H9 (cell line): ENCODE measurements around the gene TM6SF1. TPM values are rescaled to one million over a fixed set of nuclear protein-coding genes. Genes with fewer than 3 reads are reported as not detected.

Experiments used
- DNase-seq: peaks from one replicate; pipeline ENCODE4 v3.0.0-alpha.2; 2017
- H2AFZ ChIP-seq: one replicate; pipeline ENCODE4 v1.6.1; 2013; ENCODE audit warnings: mild to moderate bottlenecking, low read length, control low read depth, moderate library complexity
- H2AK5ac ChIP-seq: 2 replicates; pipeline ENCODE4 v1.6.1; 2013; ENCODE audit warnings: low read length, control low read depth, mixed read lengths; ENCODE audit not compliant: insufficient read length
- H2BK120ac ChIP-seq: one replicate; pipeline ENCODE4 v1.6.1; 2013; ENCODE audit warnings: low read depth, mild to moderate bottlenecking, low read length, control low read depth, inconsistent platforms; ENCODE audit not compliant: poor library complexity, severe bottlenecking
- H2BK12ac ChIP-seq: 2 replicates; pipeline ENCODE4 v1.6.1; 2013; ENCODE audit warnings: low read length, control low read depth, mixed read lengths, low read depth; ENCODE audit not compliant: insufficient read length
- H2BK15ac ChIP-seq: 2 replicates; pipeline ENCODE4 v1.6.1; 2013; ENCODE audit warnings: low read depth, low read length, control low read depth
- H2BK20ac ChIP-seq: one replicate; pipeline ENCODE4 v1.6.1; 2013; ENCODE audit warnings: low read depth, mild to moderate bottlenecking, low read length, control low read depth, inconsistent platforms; ENCODE audit not compliant: poor library complexity, severe bottlenecking
- H2BK5ac ChIP-seq: 2 replicates; pipeline ENCODE4 v1.6.1; 2013; ENCODE audit warnings: low read length, control low read depth, mixed read lengths; ENCODE audit not compliant: insufficient read length
- H3K14ac ChIP-seq: 2 replicates; pipeline ENCODE4 v1.6.1; 2013; ENCODE audit warnings: low read length, control low read depth; ENCODE audit not compliant: insufficient read depth
- H3K18ac ChIP-seq: 2 replicates; pipeline ENCODE4 v1.6.1; 2013; ENCODE audit warnings: low read depth, mild to moderate bottlenecking, mixed read lengths, low read length, control low read depth; ENCODE audit not compliant: insufficient read length
- H3K23ac ChIP-seq: 2 replicates; pipeline ENCODE4 v1.6.1; 2013; ENCODE audit warnings: low read length, control low read depth, mixed read lengths, low read depth; ENCODE audit not compliant: insufficient read length
- H3K23me2 ChIP-seq: 2 replicates; pipeline ENCODE4 v1.6.1; 2013; ENCODE audit warnings: low read depth, mild to moderate bottlenecking, mixed read lengths, low read length, control low read depth; ENCODE audit not compliant: insufficient read length, poor library complexity, severe bottlenecking
- H3K27ac ChIP-seq: 2 replicates; pipeline ENCODE4 v1.5.1; 2013; ENCODE audit warnings: low read length, control low read depth, mixed read lengths, low read depth; ENCODE audit not compliant: insufficient read length
- H3K27me3 ChIP-seq: 2 replicates; pipeline ENCODE4 v1.6.1; 2013; ENCODE audit warnings: low read length, control low read depth, inconsistent platforms; ENCODE audit not compliant: insufficient read depth
- H3K4ac ChIP-seq: 2 replicates; pipeline ENCODE4 v1.6.1; 2013; ENCODE audit warnings: low read depth, mild to moderate bottlenecking, control low read depth, inconsistent platforms, low read length, moderate library complexity
- H3K4me1 ChIP-seq: 2 replicates; pipeline ENCODE4 v1.6.1; 2013; ENCODE audit warnings: low read length, control low read depth, inconsistent platforms; ENCODE audit not compliant: insufficient read depth
- H3K4me2 ChIP-seq: 2 replicates; pipeline ENCODE4 v1.6.1; 2013; ENCODE audit warnings: low read length, control low read depth, mixed read lengths; ENCODE audit not compliant: insufficient read length, insufficient read depth
- H3K56ac ChIP-seq: 2 replicates; pipeline ENCODE4 v1.6.1; 2013; ENCODE audit warnings: low read depth, mild to moderate bottlenecking, mixed read lengths, low read length, control low read depth; ENCODE audit not compliant: insufficient read length
- H3K79me1 ChIP-seq: 2 replicates; pipeline ENCODE4 v1.6.1; 2013; ENCODE audit warnings: low read depth, mild to moderate bottlenecking, moderate library complexity, low read length, control low read depth, inconsistent platforms; ENCODE audit not compliant: insufficient read depth, poor library complexity, severe bottlenecking
- H3K79me2 ChIP-seq: 2 replicates; pipeline ENCODE4 v1.6.1; 2013; ENCODE audit warnings: low read length, control low read depth, inconsistent platforms; ENCODE audit not compliant: insufficient read depth
- H3K9ac ChIP-seq: 2 replicates; pipeline ENCODE4 v1.6.1; 2013; ENCODE audit warnings: low read length, control low read depth, mixed read lengths; ENCODE audit not compliant: insufficient read length; ENCODE audit errors: extremely low read depth
- H3K9me3 ChIP-seq: one replicate; pipeline ENCODE4 v1.6.1; 2013; ENCODE audit warnings: low read depth, low read length, inconsistent platforms; ENCODE audit not compliant: control insufficient read depth
- H3T11ph ChIP-seq: one replicate; pipeline ENCODE4 v1.6.1; 2013; ENCODE audit warnings: mild to moderate bottlenecking, low read length, control low read depth, inconsistent platforms
- H4K20me1 ChIP-seq: one replicate; pipeline ENCODE4 v1.6.1; 2013; ENCODE audit not compliant: control insufficient read depth, insufficient read length, insufficient read depth
- H4K5ac ChIP-seq: 2 replicates; pipeline ENCODE4 v1.6.1; 2013; ENCODE audit warnings: low read depth, mild to moderate bottlenecking, mixed read lengths, low read length, control low read depth; ENCODE audit not compliant: insufficient read length
- H4K8ac ChIP-seq: replicated peaks from 2 replicates; pipeline ENCODE4 v1.6.1; 2013; ENCODE audit warnings: low read length, control low read depth, mixed read lengths, low read depth; ENCODE audit not compliant: insufficient read length
- H4K91ac ChIP-seq: 2 replicates; pipeline ENCODE4 v1.6.1; 2013; ENCODE audit warnings: low read depth, mild to moderate bottlenecking, moderate library complexity, mixed read lengths, low read length, control low read depth; ENCODE audit not compliant: insufficient read length
- H3K27ac Mint-ChIP-seq, 3 experiments: 2 replicates in 2 of 3; 3 replicates in 1 of 3; pipeline ENCODE4 v1.8.0; 2020 to 2021; ENCODE audit warnings: mixed read lengths in 3 of 3, mild to moderate bottlenecking in 1 of 3, moderate library complexity in 1 of 3
- H3K27me3 Mint-ChIP-seq: 2 replicates; pipeline ENCODE4 v1.8.0; 2021; ENCODE audit warnings: low read depth, mild to moderate bottlenecking, moderate library complexity, mixed read lengths
- H3K36me3 Mint-ChIP-seq, 3 experiments: 2 replicates in 2 of 3; 3 replicates in 1 of 3; pipeline ENCODE4 v1.8.0; 2020 to 2021; ENCODE audit warnings: low read depth in 3 of 3, mixed read lengths in 3 of 3; ENCODE audit not compliant: insufficient read depth in 1 of 3
- H3K4me1 Mint-ChIP-seq, 2 experiments: 2 replicates each; pipeline ENCODE4 v1.8.0; 2020; ENCODE audit warnings: mixed read lengths in 2 of 2
- H3K4me3 Mint-ChIP-seq, 2 experiments: 2 replicates in 1 of 2; 3 replicates in 1 of 2; pipeline ENCODE4 v1.8.0; 2020 to 2021; ENCODE audit warnings: mild to moderate bottlenecking in 2 of 2, mixed read lengths in 2 of 2, moderate library complexity in 1 of 2
- H3K9me3 Mint-ChIP-seq, 2 experiments: 2 replicates in 1 of 2; 3 replicates in 1 of 2; pipeline ENCODE4 v1.8.0; 2020; ENCODE audit warnings: mild to moderate bottlenecking in 2 of 2, mixed read lengths in 2 of 2, moderate library complexity in 1 of 2
- CTCF ChIP-seq: fragments of 200-600 bp; sonication (generic); conservative IDR thresholded peaks from 3 replicates; pipeline ENCODE4 v1.8.0; 2021; ENCODE audit warnings: antibody characterized with exemption, mild to moderate bottlenecking
- WGBS: extraction: QIAGEN DNeasy Blood & Tissue Kit; methylation state at CpG from one replicate; pipeline ENCODE4 v1.1.7; 2013; ENCODE audit warnings: missing lambda C conversion rate, low lambda C conversion rate, mixed read lengths; ENCODE audit not compliant: insufficient read length; ENCODE audit errors: extremely low coverage; 5-methylcytosine and 5-hydroxymethylcytosine counted together
- total RNA-seq: library from RNA; stranded (reverse); gene quantifications from 2 replicates; pipeline ENCODE4 v1.2.1, GENCODE V29; 2021

The TM6SF1 gene
- total RNA-seq, 1 experiment from 2014 or later: 0.96 TPM

- Histone ChIP-seq H2BK20ac (no peak overlapping the region), H4K5ac (no peak overlapping the region), H3K4ac (no peak overlapping the region), H2BK15ac (no peak overlapping the region), H2BK5ac (no peak overlapping the region), H3K79me2 (no peaks in the 10 kb centered on the region), H4K8ac (no peak overlapping the region), H3K18ac (no peak overlapping the region), H2AK5ac (no peak overlapping the region), H4K91ac (no peak overlapping the region), H2BK120ac (no peak overlapping the region), H3K23ac (no peak overlapping the region), H2AFZ (no peak overlapping the region), H3K9ac (no peak overlapping the region), H4K20me1 (no peaks in the 10 kb centered on the region), H3K4me1 (no peaks in the 10 kb centered on the region; the same call in 1 of the 2 replicates), H3K79me1 (no peaks in the 10 kb centered on the region), H3K56ac (no peak overlapping the region), H3K14ac (no peak overlapping the region; the same call in 1 of the 2 replicates), H3K27ac (no peak overlapping the region), H3K9me3 (no peaks in the 10 kb centered on the region), H3K27me3 (peaks cover 6% of the 10 kb centered on the region; the same call in 1 of the 2 replicates), H3T11ph (no peak overlapping the region), H3K23me2 (peaks cover 2% of the 10 kb centered on the region), H2BK12ac (no peak overlapping the region), H3K4me2 (no peak overlapping the region)
- no peak for TF ChIP-seq CTCF
- H3K4me1 Mint-ChIP-seq: peaks cover 5 to 18% of the 10 kb centered on the region in 2 experiments; a peak in 3 of 4 replicates
- peaks cover 43% of the 10 kb centered on the region for H3K27me3 Mint-ChIP-seq
- H3K27ac Mint-ChIP-seq: no peak overlapping the region
- DNase-seq: no peak
- no CpG with 5 or more reads among the region's 3 CpGs for WGBS
- H3K9me3 Mint-ChIP-seq: peaks cover 0 to 6% of the 10 kb centered on the region in 2 experiments; a peak in 2 of 5 replicates
- no peak overlapping the region for H3K4me3 Mint-ChIP-seq
- H3K36me3 Mint-ChIP-seq: peaks cover 0 to 4% (median 0%) of the 10 kb centered on the region in 3 experiments; a peak in 3 of 7 replicates
These were observed 2.9 kb downstream of the TM6SF1 start for GRCh38 chr15:83110381-83110780.
